GM18499 (cell line): ENCODE results near the gene PRLR.

Source experiments
- ATAC-seq: cut with Tn5 transposase; IDR thresholded peaks from one replicate; pipeline ENCODE4 v1.9.1; 2021; ENCODE audit warnings: moderate number of reproducible peaks; ENCODE audit not compliant: insufficient read depth, unreplicated experiment

Gene PRLR

DNA sequence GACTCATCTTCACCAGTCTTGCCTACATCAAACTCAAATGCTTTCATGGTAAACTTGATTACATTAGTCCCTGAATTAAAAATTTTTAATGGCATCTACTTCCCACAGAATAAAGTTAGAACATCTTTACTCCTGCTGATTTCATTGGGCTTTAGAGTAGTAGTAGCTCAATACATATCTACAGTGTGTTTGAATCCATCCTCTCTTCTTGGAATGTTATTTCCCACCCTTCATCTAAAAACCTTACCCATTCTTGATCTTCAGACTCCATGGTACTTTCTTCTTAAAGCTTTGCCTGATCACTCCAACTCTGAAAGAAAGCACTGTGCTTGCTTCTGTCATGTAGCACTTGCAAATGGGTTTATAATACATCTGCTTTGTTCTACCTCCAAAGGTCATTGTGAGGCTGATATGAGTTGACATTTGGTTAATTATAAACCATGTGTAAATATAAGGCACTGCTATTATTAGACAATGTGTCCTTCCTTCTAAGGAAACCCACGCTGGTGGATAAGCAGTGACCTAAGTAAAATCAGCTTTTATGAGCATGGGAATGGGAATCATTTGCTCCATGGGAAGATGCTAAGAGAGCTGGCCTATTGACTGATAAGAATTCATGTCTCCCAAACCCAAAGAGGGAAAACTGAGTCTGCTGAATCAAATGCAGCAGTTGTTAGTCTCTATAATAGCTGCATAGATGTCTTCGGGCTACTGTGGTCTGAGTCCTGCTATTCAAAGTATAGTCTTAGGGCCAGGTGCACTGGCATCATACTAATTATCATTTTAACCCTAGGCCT, 7.5 kb upstream of the PRLR start:
- ATAC-seq, result no peak

DNA sequence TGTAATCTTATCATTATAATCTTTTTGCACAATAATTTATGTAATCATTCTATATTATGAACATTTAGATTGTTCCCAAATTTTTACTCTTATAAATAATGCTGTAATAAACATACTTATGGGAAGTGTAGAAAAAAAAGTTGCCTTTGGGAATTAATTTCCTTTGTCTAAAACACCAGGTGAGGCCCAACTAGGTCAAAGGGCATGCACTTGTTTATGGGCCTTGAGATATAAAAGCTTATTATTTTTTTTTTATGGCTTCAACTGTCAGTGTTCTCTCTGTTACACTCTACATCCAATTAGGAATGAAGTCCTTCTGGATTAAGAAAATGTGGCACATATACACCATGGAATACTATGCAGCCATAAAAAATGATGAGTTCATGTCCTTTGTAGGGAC, 6.5 kb upstream of the PRLR start:
- no peak for ATAC-seq

DNA sequence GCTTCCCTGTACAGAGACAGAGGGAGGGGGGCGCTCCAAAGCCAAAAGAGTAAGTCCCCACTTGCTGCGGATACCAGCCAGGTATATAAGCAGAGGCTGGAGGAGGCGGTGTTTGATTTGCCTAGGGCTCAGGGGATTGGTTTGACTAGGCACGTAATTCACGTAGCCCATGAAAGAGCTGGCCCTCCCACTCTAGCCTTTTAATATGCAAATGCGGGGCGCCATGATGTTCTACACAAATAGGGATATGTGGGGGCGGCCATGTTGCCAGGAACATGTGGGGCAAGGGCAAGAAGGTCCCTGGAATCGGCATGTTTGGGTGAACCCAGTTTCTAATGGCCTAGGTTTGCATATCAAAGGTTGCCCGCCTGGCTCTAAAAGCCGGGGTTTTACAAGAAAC, 3.3 kb upstream of the PRLR start:
- no peak for ATAC-seq

DNA sequence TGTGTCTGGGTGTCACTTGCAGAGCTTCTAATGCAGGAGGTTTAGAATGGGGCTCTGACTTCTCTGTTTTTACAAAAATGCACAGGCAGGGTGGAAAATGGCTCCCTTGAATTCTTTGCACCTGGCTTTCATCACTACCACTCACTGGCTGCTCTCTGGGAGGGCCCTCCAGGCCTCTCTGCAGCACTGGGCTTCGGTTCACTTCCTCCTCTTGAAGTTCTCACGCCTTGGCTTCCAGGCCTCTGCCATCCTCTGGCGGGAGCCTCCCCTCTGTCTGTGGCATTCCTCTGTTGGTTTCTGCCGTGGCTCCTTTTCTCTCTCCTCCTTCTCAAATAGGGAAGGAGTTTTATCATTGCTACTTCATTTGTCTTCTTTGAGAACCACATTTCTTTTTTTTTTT, 2.8 kb upstream of the PRLR start:
- ATAC-seq, result no peak

DNA sequence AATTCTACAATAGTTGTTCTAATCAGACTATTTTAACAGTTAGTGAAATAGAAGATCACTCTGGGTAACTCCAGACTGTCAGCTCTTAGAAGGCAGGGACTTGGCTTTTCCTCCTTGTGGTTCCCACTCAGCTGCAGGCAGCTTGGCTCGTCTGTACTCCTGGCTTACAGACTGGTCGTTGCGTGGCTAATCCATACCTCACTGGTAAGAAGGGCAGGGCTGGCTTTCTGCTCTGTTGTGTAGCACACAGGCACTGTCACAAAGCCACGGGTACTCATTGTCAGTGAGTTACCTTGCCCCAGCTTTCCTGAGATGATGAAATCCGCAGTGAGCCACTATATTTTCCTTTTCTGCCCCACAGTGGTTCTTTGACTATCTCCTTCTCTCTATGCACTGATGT, 1.8 kb upstream of the PRLR start:
- no peak for ATAC-seq

DNA sequence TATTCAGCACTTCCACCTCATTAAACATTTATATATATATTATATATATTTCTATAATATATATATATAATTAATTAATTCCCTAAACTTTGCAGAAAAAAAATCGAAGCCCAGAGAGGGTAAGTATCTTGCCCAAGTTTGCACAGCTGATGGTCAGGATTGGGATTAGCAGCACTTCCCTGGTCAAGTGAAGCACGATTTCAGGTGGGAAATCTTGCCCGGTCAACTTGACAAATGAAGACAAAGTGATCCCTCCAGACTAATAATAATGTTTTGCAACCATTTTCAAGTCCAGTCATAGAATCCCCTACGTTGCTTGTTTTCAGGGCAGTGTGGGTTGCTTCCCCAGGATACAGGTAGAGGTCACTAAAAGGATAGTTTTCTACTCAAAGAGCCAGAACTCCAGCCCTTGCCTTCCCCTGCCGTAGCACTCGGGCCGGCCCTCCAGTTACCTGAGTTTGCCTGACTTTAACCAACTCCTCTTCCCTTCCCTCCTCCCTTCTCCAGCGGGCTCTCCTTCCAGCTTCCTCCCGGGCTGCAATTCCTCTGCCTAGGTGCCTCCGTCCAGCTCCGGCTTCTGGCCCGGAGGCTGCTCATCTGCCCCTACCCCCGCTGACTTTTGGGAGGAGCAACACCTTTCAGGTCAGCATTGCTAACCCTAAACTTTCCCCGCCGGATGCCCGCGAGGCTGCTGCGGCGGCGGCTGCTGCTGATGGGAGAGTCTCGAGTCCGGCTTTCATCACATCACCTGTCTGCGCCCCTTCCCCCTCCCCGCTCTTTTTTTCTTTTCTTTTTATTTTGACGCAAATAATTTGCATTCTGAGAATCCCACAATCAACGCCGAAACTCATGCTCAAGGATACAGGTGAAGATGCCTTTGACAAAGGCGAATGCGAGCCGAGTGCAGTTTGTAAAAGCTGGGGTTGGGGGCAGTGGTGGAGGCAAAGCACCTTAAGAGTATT, 930 bp downstream of the PRLR start:
- no peak for ATAC-seq

DNA sequence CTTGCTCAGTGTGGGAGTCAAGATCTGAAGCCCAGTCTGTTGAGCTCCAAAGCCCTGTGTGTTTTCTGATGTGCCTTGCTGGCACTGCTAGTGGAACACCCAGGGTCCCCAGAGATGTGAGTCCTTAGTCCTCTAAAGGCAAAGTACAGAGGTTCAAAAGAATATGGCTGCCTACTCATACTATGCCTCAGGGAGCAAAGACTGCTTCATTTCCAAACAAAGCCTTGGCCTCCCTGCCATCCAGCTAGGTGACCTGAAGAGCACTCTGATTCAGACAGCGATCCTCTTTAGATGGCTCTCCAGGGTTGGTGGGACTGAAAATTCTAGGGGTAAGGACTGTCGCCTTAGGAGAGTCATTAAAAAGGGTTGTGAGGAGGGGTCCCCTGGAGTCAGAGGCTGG, 2.0 kb downstream of the PRLR start:
- no peak for ATAC-seq

DNA sequence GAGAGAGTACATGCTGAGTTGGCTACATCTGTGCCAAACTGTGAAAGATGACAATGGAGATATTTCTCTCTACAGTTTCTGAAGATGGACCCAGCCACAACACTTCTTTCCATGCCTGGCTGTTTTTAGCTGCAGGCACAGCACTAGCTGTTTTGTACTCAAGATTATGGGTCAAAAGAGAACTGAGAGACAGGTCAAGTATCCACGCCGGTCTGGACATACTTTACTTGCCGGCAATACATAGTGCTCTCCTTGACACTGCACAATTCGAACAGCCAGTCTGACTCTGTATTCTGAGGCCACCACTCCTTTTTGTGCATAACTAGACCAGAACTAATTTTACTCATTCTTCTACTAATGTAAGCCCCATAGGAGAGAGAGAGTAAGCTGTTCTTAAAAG, 2.6 kb downstream of the PRLR start:
- no peak for ATAC-seq

DNA sequence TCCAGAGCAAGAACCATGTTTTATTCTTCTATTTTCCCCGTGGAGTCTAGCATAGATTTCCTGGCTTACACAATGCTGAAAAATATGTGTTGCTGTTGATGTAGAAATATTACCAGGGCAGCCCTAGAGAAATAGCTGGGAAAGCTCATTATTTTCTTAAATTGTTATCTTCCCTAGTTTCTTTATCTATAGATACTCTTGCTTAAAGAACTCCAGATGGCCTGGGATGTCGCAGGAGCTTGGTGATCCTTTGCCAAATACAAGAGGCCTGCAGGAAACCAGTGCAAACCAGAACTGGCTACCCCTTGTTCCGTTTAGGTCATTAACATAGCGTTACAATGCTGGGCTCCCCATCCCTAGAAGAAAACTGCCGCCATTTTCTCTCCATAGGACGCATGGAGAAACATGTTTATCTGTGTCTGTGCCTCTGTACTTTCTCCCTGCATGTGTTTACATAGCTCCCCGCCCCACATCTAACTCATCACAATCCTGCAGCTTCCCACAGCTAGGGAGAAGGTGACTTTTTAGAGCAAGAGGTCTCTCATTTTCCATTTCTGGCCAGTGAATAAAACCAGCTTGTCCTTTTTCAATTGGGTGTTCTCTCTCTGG, 6.4 kb downstream of the PRLR start:
- no peak for ATAC-seq

DNA sequence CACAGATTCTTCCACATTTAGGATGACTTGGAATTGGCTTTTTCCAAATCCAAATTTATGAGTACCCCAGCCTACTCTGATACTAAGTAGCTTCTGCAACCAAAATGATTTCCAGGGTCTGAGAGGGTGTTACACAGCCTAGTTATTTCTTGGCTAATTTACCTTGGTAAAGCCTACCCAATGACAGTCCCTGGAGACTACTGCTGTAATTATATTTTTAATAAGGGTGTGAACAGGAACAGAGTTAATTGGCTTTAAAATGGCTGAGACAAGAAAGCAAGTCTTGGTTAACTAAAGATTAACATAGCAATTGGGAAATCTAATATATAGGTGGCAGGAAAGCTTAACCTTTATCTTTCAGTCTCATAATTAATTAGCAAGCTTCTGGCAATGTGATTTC, 9.3 kb downstream of the PRLR start:
- no peak for ATAC-seq

DNA sequence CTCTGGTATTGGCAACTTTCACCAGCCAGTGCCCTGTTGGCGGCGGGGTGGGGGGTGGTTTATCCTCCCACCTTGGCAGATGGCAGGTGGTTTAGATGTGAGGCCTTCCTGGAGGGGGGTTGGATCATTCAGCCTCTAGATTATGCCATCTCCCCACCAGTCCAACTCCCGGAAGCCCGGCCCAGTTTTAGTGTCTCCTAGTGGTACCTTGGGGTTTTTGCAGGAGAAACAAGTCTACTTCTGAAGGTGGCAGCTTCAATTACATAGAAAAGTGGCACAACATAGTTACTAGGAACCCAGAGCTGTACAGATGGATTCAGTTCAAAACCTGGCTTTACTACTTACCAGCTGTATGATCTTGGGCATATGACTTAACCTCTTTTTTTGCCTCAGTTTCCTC, 11.3 kb downstream of the PRLR start:
- ATAC-seq, result no peak

DNA sequence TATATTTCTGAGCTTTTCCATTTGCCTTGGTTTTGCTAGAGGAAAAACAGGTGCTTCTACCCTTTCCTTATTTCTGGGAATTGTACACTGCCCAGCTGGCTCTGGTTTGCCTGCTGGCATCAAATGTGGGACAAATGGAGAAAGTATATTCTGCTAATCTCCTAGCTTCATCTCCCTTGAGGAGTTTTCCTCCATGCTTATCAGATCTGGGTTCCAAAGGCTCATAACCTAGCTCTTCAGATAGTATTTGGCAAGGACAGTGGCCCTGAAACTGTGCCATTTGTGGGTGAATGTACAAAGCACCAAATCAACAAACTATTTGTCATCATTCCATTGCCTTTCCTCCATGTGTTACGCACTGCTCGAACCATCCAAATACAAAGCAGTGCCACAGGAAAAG, 16.2 kb downstream of the PRLR start:
- ATAC-seq, result no peak

DNA sequence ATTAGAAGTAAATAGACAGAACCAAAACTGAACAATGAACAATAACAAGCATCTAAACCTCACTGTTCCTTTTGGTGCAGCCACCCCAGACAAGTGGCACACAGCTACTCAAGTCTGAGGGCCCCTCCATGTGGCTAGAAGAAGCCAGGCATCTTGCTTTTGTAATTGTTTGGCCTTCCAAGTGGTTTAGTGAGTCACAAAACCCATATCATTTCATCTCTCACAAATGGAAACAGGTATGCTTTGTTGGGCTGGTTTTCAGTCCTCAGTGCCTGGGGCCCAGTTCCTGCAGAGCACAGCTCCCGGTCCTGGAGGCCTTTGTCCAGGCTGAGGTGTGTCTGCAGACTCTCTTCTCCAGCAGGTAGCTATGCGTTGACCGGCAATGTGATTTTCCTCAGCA, 16.7 kb downstream of the PRLR start:
- no peak for ATAC-seq

DNA sequence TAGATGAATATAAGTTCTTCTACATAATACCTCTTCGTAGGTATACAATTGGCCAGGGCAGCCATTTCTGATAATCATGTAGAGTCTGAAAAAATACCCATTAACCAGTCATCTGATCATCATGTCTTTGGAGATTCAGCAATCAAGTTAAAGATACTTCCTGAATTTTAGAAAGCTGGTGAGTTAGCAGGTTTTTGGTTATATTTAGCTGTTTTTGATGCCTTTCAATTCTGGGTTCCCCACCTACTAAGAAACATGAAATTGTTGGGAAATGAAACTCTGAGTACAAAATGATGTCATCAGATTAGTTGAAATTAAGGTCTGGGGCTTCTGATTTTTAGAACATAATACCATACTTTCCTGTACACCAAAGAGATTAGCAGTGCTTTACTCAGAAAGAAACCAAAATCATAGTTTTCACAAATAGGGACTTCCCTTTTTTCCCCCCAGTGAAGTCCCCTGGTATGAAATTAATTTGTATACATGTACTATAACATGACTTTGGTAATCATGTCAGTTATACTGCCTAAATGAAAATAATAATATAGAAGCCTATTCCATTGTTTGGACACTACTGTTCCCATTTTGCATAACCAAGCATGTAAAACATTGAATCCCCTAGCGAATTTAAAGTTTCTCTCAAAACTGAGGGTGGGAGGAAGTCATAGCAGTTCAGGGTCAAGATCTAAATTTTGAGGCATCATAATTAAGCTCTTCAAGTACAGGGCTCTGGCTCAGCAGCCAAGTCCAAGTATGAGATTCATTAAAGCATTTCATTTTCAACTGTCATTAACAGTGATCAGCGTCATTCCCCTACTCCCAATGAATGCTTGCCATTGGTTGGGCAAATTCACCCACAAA, 17.9 kb downstream of the PRLR start:
- ATAC-seq, result peak; percentile 77

DNA sequence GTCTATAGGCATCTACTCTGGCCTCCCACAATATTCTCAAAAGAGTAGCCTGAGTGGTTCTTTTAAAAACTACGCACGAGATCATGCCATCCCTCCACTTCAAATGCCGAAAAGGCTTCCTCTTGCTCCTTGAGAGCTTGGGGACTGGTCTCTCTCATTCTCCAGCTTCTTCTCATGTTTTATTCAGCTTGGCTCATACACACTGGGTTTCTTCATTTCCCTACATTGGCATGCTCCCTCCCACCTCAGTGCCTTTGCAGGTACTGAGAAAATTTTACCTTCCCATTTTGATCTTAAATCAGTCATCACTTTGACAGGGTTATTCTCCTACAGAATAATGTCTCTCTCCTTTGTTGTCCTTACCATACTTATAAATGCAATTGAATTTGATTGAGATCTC, 20.4 kb downstream of the PRLR start:
- ATAC-seq, result no peak

DNA sequence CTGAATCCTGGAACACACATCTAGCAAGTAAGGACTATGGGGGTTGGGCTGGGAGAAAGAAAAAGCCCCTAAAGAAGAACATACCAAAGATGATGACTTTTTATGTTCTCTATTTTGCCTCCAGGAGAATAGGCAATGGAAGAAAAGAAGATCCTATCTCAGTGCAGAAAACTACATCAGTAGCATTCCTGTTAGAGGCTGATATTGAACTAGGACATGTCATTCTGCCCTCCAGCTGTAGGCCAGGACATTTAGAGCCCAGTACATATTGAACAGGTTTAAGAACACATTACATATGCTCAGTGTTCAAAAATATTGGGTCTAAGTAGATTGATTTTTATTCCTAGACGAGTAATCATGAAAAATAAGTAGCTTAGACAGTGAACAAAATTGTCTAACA, 24.7 kb downstream of the PRLR start:
- no peak for ATAC-seq

DNA sequence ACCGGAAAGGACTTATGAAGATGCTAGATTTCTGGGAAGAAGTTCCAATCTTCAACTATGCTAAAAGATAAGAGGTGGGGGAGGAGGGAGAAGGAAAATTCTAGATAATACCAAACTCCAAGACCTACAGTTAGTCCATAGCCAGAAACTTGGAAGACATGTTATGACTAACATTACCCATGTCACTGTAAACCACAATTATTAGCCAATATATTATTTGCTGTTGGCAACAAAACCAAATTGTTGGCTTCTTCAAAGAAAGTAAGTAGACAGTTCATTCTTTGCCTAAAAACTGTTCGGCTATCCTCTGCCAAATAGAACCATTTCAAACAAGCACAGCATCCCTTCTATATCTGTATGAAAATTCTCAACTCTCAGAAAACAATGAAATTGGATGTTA, 25.1 kb downstream of the PRLR start:
- no peak for ATAC-seq

DNA sequence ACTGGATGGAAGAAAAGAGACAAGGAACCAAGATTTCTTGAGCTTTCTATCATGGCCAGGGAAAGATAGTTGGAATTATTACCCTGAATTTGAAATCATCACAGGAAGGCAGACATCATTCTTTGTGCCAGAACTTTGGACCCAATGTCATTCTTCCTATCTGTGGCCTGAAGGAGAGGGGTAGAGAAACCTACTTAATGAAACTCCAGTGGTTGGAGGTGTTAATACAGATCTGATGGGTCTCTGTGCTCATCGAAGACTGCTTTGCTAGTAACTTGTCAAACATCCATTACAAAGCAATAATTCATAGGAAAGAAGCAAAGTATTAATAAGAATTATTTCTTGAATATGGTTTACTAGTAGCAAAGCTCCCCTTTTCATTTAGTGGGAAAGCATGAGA, 26.9 kb downstream of the PRLR start:
- ATAC-seq, result no peak

DNA sequence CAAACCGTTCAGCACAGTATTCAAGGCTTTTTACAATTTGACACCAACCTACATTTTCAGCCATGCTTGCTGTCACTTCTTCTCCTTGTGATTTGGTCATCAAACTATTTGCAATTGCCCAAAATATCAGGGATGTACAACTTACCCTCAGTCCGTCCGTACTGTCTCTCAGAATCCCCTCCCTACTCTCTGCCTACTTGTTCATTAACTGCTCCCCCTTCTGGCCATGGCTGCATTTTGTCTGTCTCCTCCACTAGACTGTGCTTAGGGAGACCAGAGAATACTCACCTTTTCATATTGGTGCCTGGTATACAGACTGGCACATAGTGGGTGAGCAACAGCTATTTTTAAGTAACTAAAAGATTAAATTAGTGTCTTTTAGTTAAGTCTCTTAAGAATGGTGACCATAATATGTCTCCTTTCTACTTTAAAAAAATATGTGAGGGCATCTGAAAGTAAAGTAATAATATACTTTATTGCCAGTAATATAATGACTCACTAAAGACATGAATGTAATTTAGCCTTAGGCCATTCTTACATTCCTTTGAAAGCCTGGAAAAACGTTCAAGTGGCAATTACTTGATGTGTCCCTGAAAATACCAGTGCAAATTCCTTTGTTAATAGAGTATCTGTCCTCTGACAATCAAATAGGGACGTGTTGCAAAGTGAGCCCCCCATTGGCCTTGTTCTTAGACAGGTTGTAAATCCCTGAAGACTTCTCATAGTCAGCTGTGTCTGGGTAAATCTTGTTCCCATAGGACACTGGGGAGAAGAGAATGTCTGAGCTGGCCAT, 27.8 kb downstream of the PRLR start:
- peak; percentile 67 for ATAC-seq
